Adipose tissue (tissue), 3 donors: ENCODE measurements around the gene MFSD11. TPM values are rescaled to one million over a fixed set of nuclear protein-coding genes. Genes with fewer than 3 reads are reported as not detected.
"Not testable (repeated sequence)": the region's sequence is repeated elsewhere in the genome, so short reads cannot be mapped to it uniquely, and the experiment has no call there.

Source experiments
- H3K27ac ChIP-seq: one replicate; pipeline ENCODE4 v1.5.1; 2013; ENCODE audit warnings: low read depth, low read length
- WGBS, 3 donors: extraction: QIAGEN DNeasy Blood & Tissue Kit; methylation state at CpG; one replicate each; pipeline ENCODE4 v1.1.7; 2013; 5-methylcytosine and 5-hydroxymethylcytosine counted together
- polyA plus RNA-seq, 3 donors: library from polyadenylated mRNA; stranded (reverse); fragments of 200-250 nt; gene quantifications; one replicate each; pipeline ENCODE4 v1.2.3, GENCODE V29; 2013
- donor health status: healthy with polysubstance abuse.
- donor health status: Bipolar disorder and iron deficiency.
- donor health status: healthy.

The MFSD11 gene
- polyA plus RNA-seq, 3 donors, result 8.5 to 15.4 (median 15.0) TPM

DNA sequence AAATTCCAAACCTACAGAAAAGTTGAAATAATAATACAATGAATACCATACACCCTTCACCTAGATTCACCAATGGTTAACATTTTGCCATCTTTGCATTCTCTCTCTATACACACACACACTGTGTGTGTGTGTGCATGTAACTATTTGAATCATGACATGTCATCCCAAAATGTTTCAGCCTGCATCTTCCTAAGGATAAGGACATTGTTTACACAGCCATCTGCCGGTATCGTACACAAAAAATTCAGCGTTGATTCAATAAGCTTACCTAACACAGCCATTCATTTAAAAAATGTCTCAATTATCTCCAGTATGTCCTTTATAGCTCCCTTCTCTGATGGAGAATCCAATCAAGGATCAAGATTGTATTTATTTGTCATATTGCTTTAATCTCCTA lies 31.1 kb upstream of the MFSD11 start:
- no peak overlapping the region for H3K27ac ChIP-seq
- WGBS, 3 donors, result 91 to 94% (median 93%) methylated on average over 3 of the region's 3 CpGs

DNA sequence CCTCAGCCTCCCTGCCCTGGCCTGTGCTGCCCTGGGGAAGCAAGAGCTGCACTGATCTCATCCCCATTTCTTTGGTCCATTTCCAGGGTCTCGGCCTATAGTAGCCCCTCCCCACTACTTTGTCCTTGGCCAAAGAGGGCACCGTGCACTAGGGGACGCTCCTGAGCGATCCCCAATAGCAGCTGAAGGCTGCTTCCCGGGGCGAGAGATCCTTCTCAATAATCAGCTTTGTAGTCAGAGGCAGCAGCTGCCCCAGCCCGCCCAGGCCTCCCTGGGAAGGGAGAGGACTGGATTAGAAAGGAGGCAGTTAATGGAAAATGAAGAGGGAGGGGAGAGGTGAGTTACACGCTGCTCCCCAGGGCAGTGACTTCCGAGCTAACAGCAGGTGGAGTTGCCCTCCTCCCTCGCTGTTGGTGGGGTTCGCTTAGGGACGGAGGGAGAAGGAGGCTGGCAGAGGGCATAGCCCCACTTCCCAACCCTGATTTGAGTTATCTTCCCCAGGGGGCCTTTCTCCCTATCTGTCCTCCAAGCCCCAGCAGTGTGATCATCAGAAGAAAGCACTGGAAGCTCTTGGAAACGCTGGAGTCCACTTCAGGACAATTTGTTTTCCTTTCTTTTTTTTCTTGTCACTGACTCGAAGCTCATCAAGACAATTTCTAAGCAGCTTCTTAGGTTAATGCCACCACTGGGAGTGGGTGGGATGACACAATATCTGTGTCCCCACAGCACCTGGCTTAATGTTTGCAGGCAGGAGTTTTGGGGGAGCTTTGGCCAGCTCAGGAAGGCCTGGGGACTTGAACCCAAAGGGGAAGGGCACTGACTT lies 29.7 kb upstream of the MFSD11 start:
- peak overlapping the region; percentile 49 for H3K27ac ChIP-seq
- WGBS, 3 donors, result 41 to 72% (median 68%) methylated on average over 14 of the region's 14 CpGs

DNA sequence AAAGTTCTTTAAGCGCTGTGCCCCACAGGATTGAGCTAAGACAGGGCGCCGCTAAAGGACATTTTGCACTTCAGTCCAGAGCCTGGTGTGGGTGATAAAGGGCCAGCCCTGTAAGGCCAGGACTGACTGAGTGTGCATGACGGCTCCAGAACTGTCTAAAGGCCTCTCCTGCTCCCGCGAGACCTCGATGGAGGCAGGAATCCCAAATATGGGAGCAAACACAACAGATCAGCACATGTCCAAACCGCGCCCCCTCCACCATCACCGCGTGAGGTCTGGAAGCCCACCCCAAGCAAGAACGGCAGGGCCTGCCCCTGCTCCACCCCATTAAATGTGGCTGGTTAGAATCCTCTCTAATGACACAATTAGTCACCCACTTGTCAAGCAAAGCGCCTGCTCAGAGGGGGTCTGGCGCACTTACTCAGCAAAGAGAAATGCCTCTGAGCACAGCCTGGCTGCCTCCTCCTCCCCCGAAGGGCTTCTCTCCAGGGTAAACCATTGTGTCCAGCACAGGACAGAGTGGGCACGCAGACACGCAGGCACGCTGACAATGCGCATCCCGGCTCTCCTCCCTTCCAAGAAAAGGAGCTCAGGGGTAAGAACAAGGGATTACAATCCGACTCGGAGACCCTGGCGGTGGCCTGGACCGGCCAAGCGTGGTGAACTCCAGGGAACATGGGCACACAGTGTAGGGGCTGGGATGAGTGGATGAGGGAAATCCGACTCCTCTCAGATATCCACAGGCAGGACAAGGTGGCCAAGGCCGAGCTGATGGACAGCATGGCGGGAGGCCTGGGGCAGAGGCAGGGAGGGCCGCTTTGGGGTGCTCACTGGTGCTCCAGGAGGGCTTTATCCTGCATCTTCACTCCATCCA lies 28.6 kb upstream of the MFSD11 start:
- 52 to 61% (median 56%) methylated on average over 29 of the region's 29 CpGs for WGBS, 3 donors
- H3K27ac ChIP-seq, result peak overlapping the region; percentile 45

DNA sequence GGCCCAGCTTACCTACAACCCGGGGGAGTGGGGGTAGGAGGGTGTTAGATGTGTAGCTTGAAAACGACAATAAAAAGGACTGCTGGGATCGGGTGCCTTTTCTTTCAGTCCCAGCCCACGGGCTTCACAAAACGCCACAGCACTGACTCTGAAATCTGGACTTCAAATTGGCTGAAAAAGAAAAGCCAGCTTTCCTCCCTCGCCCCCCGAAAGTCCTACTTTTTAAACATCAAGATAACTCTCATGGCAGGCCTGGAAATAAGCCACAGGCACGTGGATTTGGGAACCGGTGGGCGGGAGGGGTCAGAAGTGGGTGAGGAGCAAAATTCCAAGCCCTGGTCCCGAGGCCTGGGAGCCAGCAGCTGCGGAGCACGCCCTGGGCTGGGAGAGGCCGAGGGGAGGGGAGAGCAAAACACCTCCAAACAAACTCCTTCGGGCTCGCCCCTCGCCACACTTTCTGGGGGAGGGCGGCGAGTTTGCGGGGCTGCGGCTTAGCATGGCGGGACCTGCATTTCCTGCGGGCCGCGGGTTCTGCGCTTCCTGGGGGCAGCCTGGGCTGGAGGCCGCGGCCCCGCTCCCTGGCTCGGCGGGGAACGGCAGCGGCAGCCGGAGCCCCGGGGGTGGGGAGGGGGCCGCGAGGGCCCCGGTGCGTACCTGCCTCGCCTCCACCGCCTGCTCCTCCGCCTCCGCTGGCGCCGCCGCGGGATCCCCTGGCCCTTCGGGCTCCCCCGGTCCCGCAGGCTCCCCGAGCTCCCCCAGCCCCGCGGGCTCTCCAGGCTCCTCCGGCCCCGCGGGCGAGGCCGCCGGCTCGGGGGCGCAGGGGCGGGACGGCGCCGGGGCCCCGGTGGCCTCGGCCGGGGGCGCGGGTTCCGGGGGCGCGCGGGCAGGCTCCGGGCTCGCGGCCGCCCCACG lies 27.7 kb upstream of the MFSD11 start:
- H3K27ac ChIP-seq, result peak overlapping the region; percentile 45
- 6 to 10% (median 8%) methylated on average over 22 to 48 of the region's 79 CpGs for WGBS, 3 donors

DNA sequence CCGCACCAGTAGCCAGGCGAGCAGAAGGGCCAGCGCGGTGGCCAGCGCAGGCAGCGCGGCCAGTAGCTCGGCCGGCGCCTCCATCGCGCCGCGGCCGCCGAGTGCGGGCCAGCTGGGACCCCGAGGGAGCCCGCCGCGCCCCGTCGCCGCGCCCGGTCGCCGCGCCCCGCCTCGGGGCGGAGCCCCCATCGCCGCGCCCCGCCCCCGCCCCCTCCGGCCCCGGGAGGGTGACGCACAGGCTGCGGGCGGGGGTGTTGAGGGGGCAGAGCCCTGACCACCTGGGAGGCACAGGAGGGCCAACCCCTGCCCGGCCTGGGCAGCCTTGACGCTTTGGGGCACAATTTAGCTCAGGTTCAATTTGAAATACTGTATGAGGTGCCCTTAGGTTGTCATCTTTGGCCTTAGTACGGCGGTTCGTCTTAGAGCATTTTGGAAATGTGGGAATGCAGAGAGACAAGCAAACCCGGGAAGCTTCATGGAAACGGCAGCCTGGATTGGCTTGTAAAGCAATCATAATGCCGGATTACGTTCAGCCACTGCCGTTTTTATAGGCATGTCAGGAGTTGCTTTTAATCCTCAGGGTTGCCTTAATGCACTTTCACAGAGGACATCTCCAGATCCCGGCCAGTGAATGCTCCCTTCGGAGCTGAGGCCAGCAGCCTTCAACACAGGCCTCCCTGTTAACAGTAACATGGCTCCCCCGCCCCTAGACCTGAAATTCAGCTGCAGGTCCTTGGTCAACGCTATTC lies 26.9 kb upstream of the MFSD11 start, which contains the start of gene MXRA7:
TSS of gene MXRA7 (minus strand) at position 103 of the 749 bp plus-strand sequence. CDS start at position 84, 19 bp downstream.
- 7 to 9% (median 8%) methylated on average over 16 to 34 of the region's 56 CpGs for WGBS, 3 donors
- peak within 1 kb of the TSS; percentile 45 for H3K27ac ChIP-seq

- not testable (repeated sequence) for H3K27ac ChIP-seq
- WGBS, 3 donors, result 62 to 82% (median 77%) methylated on average over 7 of the region's 7 CpGs
Measured at GRCh38 chr17:76712321-76712720, 25.6 kb upstream of the MFSD11 start.

GRCh38 chr17:76713765-76714164 lies 24.2 kb upstream of the MFSD11 start:
- 96 to 98% (median 96%) methylated on average over 7 of the region's 7 CpGs for WGBS, 3 donors
- no peak overlapping the region for H3K27ac ChIP-seq

GRCh38 chr17:76714336-76714735 lies 23.6 kb upstream of the MFSD11 start:
- H3K27ac ChIP-seq, result no peak overlapping the region
- 55 to 90% (median 68%) methylated on average over 5 of the region's 5 CpGs for WGBS, 3 donors

GRCh38 chr17:76714822-76715495 lies 23.0 kb upstream of the MFSD11 start:
- 22 to 31% (median 22%) methylated on average over 4 of the region's 4 CpGs for WGBS, 3 donors
- peak overlapping the region; percentile 40 for H3K27ac ChIP-seq

DNA sequence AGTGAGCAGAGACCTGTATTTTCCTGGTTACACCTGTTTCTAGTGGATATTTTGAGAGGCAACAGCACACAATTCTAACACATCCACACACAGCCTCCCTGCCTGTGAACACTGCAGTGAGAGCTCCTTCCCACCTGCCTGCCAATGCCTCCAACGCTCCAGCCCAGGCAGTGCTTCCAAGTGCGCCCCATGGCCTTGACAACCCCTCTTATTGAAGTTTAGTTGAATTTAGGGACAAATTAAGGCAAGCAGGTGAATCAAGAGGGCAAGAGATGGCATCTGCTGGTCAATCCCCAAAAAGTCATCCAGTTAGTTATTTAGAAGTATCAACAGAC lies 22.5 kb upstream of the MFSD11 start:
- H3K27ac ChIP-seq, result peak overlapping the region; percentile 40
- 72 to 88% (median 78%) methylated on average over 2 of the region's 2 CpGs for WGBS, 3 donors

DNA sequence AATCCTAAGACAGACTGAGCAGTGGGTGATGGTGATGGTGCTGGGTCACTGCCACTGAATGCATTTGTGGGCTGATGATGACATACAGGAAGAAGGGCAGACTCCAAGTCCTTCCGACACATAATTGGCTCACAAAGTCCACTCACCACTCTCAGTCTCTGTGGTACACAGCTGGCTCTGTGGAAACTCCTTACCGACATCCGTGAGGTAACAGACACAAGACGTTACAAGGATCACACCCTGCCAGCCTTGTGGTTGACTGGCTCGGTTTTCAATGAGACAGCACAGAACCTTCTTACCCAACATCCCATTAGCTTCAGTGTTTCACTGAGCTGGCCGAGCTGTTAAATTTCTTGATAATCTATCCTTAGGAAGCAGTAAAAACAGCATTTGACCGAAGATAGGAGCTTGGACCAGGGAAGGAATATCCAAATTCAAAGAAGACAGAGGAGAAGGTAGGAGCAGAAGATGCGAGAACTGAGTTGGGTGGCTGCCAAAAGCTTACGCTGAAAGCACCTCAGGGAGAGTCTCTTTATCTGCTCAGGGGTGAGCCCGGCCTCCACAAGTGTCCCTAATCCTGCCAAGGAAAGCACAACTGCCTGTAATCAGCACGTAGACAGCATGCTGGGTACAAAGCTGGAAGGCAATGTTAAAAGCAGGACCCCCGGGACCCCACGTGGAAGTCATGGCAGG lies 21.6 kb upstream of the MFSD11 start:
- 34 to 75% (median 37%) methylated on average over 13 of the region's 13 CpGs for WGBS, 3 donors
- peak overlapping the region; percentile 23 for H3K27ac ChIP-seq

- H3K27ac ChIP-seq, result peak overlapping the region; percentile 23
- WGBS, 3 donors, result 38 to 78% (median 47%) methylated on average over 6 of the region's 6 CpGs
Measured at GRCh38 chr17:76716839-76717215, 21.1 kb upstream of the MFSD11 start.

DNA sequence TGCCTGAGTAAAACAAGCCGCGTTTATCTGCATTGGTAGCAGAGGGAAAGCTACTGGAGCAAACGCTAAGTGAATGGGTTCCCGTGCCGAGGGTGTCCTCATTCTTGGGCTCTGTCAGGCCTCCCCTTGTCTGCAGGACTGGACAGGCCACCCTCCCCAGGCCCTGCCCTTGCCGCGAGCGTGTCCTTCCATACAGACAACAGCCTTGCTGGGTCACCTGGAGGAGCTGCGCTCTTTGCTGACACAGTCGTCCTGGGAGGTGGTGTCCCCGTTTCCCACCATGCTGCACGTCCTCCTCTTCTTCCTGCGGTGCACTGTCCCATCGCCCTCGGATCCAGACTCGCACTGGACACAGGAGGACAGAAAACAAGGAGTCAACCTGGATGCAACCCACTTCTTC lies 19.4 kb upstream of the MFSD11 start:
- 88 to 92% (median 90%) methylated on average over 16 of the region's 16 CpGs for WGBS, 3 donors

GRCh38 chr17:76720211-76720610 lies 17.7 kb upstream of the MFSD11 start:
- 89 to 92% (median 90%) methylated on average over 9 of the region's 9 CpGs for WGBS, 3 donors
- no peak overlapping the region for H3K27ac ChIP-seq

More for the DNA sequence above, 19.4 kb upstream of the MFSD11 start:
- H3K27ac ChIP-seq, result no peak overlapping the region

GRCh38 chr17:76720941-76721340 lies 17.0 kb upstream of the MFSD11 start:
- no peak overlapping the region for H3K27ac ChIP-seq
- WGBS, 3 donors, result 83 to 94% (median 92%) methylated on average over 9 of the region's 9 CpGs

GRCh38 chr17:76721463-76721862 lies 16.5 kb upstream of the MFSD11 start:
- H3K27ac ChIP-seq, result no peak overlapping the region
- WGBS, 3 donors, result 77 to 93% (median 89%) methylated on average over 10 of the region's 10 CpGs

GRCh38 chr17:76722279-76722678 lies 15.6 kb upstream of the MFSD11 start:
- no peak overlapping the region for H3K27ac ChIP-seq
- WGBS, 3 donors, result 93 to 94% (median 94%) methylated on average over 8 of the region's 8 CpGs
